GM21786 (cell line): ENCODE data around the gene TAP2.

Experiments used
- ATAC-seq: cut with Tn5 transposase; IDR thresholded peaks from one replicate; pipeline ENCODE4 v1.9.1; 2021; ENCODE audit not compliant: unreplicated experiment

The TAP2 gene

DNA sequence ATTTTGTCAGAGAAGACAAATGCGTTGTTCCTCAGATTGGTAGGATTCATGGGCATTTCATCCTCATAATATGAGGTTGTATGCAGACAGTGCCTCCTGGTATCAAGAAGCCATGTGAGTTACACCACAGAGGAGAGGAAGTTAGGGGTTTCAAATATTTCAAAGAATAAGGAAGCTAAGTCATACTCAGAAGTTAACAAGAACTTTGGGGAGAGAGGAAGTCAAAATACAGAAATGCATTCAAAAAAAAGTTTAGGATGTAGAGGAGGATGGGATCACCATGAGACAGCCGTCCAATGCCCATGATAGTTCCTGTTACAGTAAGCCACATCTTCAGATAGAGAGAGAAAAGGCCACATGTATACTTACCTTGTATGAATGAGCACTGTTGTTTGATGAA, 44.0 kb downstream of the TAP2 start:
- no peak for ATAC-seq

DNA sequence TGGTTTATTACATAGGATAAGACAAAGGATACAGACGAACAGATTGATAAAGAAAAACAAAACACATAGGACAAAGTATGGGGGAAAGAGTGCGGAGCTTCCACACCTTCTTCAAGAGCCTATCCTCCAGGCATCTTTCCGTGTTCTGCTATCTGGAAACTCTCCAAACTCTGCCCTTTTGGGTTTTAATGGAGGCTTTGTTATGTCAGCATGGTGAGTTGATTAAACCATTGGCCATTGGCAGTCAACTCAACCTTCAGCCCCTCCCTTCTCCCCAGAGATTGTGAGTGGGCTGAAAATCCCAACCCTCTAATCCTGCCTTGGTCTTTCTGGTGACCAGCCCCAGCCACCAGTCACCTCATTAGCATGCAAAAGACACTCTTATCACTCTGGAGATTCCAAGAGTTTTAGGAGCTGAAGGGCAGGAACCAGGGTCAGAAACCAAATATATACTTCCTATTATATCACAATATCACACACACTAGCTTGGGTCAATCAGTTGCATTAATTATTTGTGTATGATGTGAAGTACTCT, 45.6 kb downstream of the TAP2 start:
- ATAC-seq = no peak

DNA sequence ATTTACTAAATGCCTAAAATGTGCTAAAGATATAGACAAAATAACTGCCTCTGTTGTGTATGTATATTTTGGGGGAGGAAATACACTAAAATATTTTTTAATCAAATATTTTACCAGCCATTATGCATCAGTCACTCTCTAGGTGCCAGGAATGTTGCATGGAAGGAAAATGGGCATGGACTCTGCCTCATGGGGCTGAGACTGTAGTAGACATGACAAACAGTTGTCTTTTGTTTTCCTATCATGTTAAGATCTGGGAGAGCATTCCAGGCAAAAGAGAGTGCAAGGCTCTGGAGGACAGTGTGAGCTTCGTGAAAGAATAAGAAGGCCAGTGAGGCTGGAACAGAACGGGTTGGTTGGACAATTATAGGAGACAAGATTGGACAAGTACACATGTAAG, 48.2 kb downstream of the TAP2 start:
- no peak for ATAC-seq
